PC-9 (cell line): ENCODE data around the gene CKMT2.

Experiments used
- EZH2 ChIP-seq: fragments of 200-600 bp; sonication (generic); IDR thresholded peaks from 2 replicates; pipeline ENCODE4 v1.8.0; 2017; ENCODE audit warnings: antibody characterized with exemption, low read depth
- TF ChIP-seq, protein P1 (sequence below): fragments of 200-600 bp; sonication (generic); conservative IDR thresholded peaks from 2 replicates; pipeline ENCODE4 v1.6.1; 2017; ENCODE audit warnings: mixed run types, antibody characterized with exemption, mild to moderate bottlenecking, moderate library complexity

- TF ChIP-seq, protein P1, sequence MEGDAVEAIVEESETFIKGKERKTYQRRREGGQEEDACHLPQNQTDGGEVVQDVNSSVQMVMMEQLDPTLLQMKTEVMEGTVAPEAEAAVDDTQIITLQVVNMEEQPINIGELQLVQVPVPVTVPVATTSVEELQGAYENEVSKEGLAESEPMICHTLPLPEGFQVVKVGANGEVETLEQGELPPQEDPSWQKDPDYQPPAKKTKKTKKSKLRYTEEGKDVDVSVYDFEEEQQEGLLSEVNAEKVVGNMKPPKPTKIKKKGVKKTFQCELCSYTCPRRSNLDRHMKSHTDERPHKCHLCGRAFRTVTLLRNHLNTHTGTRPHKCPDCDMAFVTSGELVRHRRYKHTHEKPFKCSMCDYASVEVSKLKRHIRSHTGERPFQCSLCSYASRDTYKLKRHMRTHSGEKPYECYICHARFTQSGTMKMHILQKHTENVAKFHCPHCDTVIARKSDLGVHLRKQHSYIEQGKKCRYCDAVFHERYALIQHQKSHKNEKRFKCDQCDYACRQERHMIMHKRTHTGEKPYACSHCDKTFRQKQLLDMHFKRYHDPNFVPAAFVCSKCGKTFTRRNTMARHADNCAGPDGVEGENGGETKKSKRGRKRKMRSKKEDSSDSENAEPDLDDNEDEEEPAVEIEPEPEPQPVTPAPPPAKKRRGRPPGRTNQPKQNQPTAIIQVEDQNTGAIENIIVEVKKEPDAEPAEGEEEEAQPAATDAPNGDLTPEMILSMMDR, result no peak
- TF ChIP-seq EZH2, result no peak
These were observed 10.8 kb upstream of the CKMT2 start for GRCh38 chr5:81222285-81222684.
